CD8-positive, alpha-beta memory T cell (primary cell): ENCODE measurements around the gene AFF4. TPM values are rescaled to one million over a fixed set of nuclear protein-coding genes. Genes with fewer than 3 reads are reported as not detected.

ENCODE experiments used
- CTCF ChIA-PET: fragments of 350-600 bp; sonication (Branson Sonifier 250); formaldehyde crosslinking; loops from one replicate; lab custom pipeline; 2021; ENCODE audit warnings: antibody characterized with exemption; lab: Charles Lee
- POLR2A ChIA-PET: fragments of 350-600 bp; sonication (Branson Sonifier 250); formaldehyde crosslinking; loops from one replicate; lab custom pipeline; 2021; ENCODE audit warnings: antibody characterized with exemption; lab: Charles Lee
- DNase-seq, 5 donors: peaks; one replicate each; pipeline versions ENCODE4 v3.0.0 to v3.0.0-alpha.2; 2020 to 2022; ENCODE audit warnings: mixed read lengths in 1 of 5
- H3K27ac ChIP-seq: one replicate; pipeline ENCODE4 v1.7.0; 2013; ENCODE audit warnings: low read depth, mild to moderate bottlenecking, low read length, moderate library complexity
- H3K27me3 ChIP-seq: 2 replicates; pipeline ENCODE4 v1.7.0; 2013; ENCODE audit warnings: low read length, mild to moderate bottlenecking; ENCODE audit not compliant: insufficient read depth, poor library complexity, severe bottlenecking
- H3K36me3 ChIP-seq: 2 replicates; pipeline ENCODE4 v1.7.0; 2013; ENCODE audit warnings: mild to moderate bottlenecking, low read length, moderate library complexity; ENCODE audit not compliant: insufficient read depth
- H3K4me1 ChIP-seq: 2 replicates; pipeline ENCODE4 v1.7.0; 2013; ENCODE audit warnings: mild to moderate bottlenecking, low read length, moderate library complexity; ENCODE audit not compliant: insufficient read depth
- H3K4me3 ChIP-seq: 2 replicates; pipeline ENCODE4 v1.7.0; 2013; ENCODE audit warnings: mild to moderate bottlenecking, low read length
- H3K9me3 ChIP-seq: 2 replicates; pipeline ENCODE4 v1.7.0; 2013; ENCODE audit warnings: mild to moderate bottlenecking, low read length
- H3K27ac Mint-ChIP-seq, 8 donors: one replicate each; pipeline ENCODE4 v1.8.0; 2020 to 2021; ENCODE audit warnings: mixed read lengths in 8 of 8, mild to moderate bottlenecking in 6 of 8, inconsistent platforms in 3 of 8, moderate library complexity in 3 of 8
- H3K27me3 Mint-ChIP-seq, 2 donors: one replicate each; pipeline ENCODE4 v1.8.0; 2020 to 2021; ENCODE audit warnings: mixed read lengths in 2 of 2, mild to moderate bottlenecking in 1 of 2, moderate library complexity in 1 of 2
- H3K36me3 Mint-ChIP-seq, 3 donors: one replicate each; pipeline ENCODE4 v1.8.0; 2020 to 2021; ENCODE audit warnings: mixed read lengths in 3 of 3, inconsistent platforms in 1 of 3, mild to moderate bottlenecking in 1 of 3
- H3K4me1 Mint-ChIP-seq, 3 donors: one replicate each; pipeline ENCODE4 v1.8.0; 2020 to 2021; ENCODE audit warnings: mixed read lengths in 3 of 3, inconsistent platforms in 1 of 3, mild to moderate bottlenecking in 1 of 3
- H3K4me3 Mint-ChIP-seq, 7 donors: one replicate each; pipeline ENCODE4 v1.8.0; 2020 to 2021; ENCODE audit warnings: mixed read lengths in 7 of 7, mild to moderate bottlenecking in 6 of 7, moderate library complexity in 4 of 7, inconsistent platforms in 2 of 7
- H3K9me3 Mint-ChIP-seq, 5 donors: one replicate each; pipeline ENCODE4 v1.8.0; 2020 to 2022; ENCODE audit warnings: mixed read lengths in 5 of 5, mild to moderate bottlenecking in 3 of 5, moderate library complexity in 2 of 5, inconsistent platforms in 1 of 5
- polyA plus RNA-seq: library from polyadenylated mRNA; unstranded; fragments of 300-500 nt; fragmentation: Illumina TruSeq; gene quantifications from one replicate; pipeline ENCODE4 v1.2.3, GENCODE V29; 2021
- total RNA-seq, 2 experiments: library from RNA; stranded (reverse); gene quantifications; one replicate each; pipeline ENCODE4 v1.2.3, GENCODE V29; 2021

Gene AFF4
- total and polyA plus RNA-seq, 3 experiments from 2014 or later: 17.5 to 28.8 (median 26.3) TPM

GRCh38 chr5:132883261-132883834 lies 80.1 kb downstream of the AFF4 start:
- Mint-ChIP-seq H3K4me3 (no peak overlapping the region), H3K36me3 (peaks cover 3 to 88% (median 13%) of the 10 kb centered on the region in 3 donors), H3K9me3 (no peaks in the 10 kb centered on the region), H3K27me3 (no peaks in the 10 kb centered on the region), H3K4me1 (peaks cover 0 to 4% (median 2%) of the 10 kb centered on the region in 3 donors), H3K27ac (peak overlapping the region; percentile 8 to 81 (median 35))
- Histone ChIP-seq H3K36me3 (peaks cover 39% of the 10 kb centered on the region), H3K4me1 (no peaks in the 10 kb centered on the region), H3K9me3 (no peaks in the 10 kb centered on the region), H3K27me3 (no peaks in the 10 kb centered on the region), H3K27ac (no peak overlapping the region), H3K4me3 (no peak overlapping the region)
- POLR2A ChIA-PET: interaction anchor here (1.2 kb wide), 1 partner anchor 53 kb away, joined by 4 read pairs; the partner anchor contains the start of gene SHROOM1
- DNase-seq: peak in 2 of 5 donors; percentile 22 to 27
- CTCF ChIA-PET: interaction anchor here (0.9 to 1.6 kb wide), 8 partner anchors 8 to 136 kb away, joined by 3 to 11 read pairs (median 4); partner anchors contain the start of genes CCNI2, GDF9, SHROOM1 and UQCRQ

GRCh38 chr5:132877938-132878337 lies 85.5 kb downstream of the AFF4 start:
- H3K4me3 Mint-ChIP-seq: no peak overlapping the region
- Histone ChIP-seq H3K4me3 (no peak overlapping the region), H3K4me1 (no peaks in the 10 kb centered on the region), H3K27ac (no peak overlapping the region), H3K27me3 (no peaks in the 10 kb centered on the region), H3K36me3 (peaks cover 18% of the 10 kb centered on the region), H3K9me3 (no peaks in the 10 kb centered on the region)
- CTCF ChIA-PET: no interaction called here
- no peaks in the 10 kb centered on the region for H3K9me3 Mint-ChIP-seq
- DNase-seq: no peak
- peaks cover 2 to 72% (median 8%) of the 10 kb centered on the region in 3 donors for H3K36me3 Mint-ChIP-seq
- H3K27me3 Mint-ChIP-seq: no peaks in the 10 kb centered on the region
- POLR2A ChIA-PET: no interaction called here
- no peaks in the 10 kb centered on the region for H3K4me1 Mint-ChIP-seq
- H3K27ac Mint-ChIP-seq: peak overlapping the region in 4 of 8 donors; percentile 3 to 86 (median 21)

DNA sequence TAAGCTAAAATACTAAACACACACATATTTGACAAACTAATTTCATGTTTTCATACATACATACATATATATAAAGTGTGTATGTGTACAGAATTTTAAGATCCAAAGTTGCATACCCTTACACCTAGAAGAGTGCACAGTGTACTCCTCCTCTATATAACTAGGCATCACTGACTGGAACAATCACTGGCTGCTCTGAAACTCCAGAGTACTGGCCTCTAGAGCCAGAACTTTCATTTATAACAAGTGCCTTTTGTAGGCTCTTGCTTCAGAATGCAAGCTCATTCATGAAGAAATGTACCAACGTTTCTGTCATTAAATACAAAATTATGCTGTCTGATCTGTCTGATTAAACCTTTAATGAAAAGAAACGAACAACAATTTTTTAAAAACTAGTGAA lies 86.0 kb downstream of the AFF4 start:
- ChIA-PET CTCF (no interaction called here), POLR2A (no interaction called here)
- Mint-ChIP-seq H3K9me3 (no peaks in the 10 kb centered on the region), H3K4me3 (no peak overlapping the region), H3K27ac (peak overlapping the region in 1 of 8 donors; percentile 3), H3K27me3 (no peaks in the 10 kb centered on the region), H3K4me1 (peaks cover 0 to 2% (median 0%) of the 10 kb centered on the region in 3 donors), H3K36me3 (peaks cover 0 to 72% (median 6%) of the 10 kb centered on the region in 3 donors)
- no peaks in the 10 kb centered on the region for H3K9me3 ChIP-seq
- H3K27ac ChIP-seq: no peak overlapping the region
- no peak for DNase-seq
- no peak overlapping the region for H3K4me3 ChIP-seq
- H3K36me3 ChIP-seq: peaks cover 18% of the 10 kb centered on the region
- no peaks in the 10 kb centered on the region for H3K27me3 ChIP-seq
- no peaks in the 10 kb centered on the region for H3K4me1 ChIP-seq

DNA sequence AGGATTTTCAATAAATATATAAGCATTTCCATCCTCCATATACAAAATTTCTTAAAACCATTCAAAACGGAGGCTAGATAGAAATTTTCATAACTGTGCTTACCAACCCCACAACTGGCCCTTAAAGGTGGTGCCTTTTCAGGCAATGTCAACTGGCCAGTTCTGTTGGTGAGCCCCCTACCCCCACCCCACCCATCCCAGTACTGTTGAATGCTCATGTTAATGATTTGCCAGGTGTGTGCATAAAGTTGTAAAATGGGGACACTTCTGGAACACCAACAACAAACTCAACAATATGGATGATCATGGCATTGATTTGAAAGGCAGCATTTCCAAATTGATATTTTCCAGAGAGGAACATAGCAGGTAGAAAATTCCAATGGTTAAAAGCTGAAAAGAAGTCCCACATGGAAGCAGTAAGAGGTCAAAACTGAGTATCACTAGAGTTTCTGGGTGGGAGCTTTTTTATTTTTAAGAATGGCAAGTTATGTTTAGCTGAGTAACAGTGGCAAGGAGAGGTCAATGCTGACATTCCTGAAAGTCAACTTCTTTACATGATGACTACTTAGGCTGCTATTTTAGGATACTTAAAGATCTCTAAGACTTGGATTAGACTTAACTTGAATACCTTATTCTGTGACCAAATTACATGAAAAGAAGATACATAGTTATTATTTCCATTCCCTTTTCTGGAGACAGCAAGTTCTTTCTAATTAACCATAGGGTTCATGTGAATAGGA lies 87.2 kb downstream of the AFF4 start:
- peak overlapping the region in 2 of 8 donors; percentile 6 to 51 for H3K27ac Mint-ChIP-seq
- no peaks in the 10 kb centered on the region for H3K9me3 Mint-ChIP-seq
- DNase-seq: no peak
- Histone ChIP-seq H3K27ac (no peak overlapping the region), H3K36me3 (peaks cover 18% of the 10 kb centered on the region), H3K27me3 (no peaks in the 10 kb centered on the region), H3K4me3 (no peak overlapping the region), H3K9me3 (no peaks in the 10 kb centered on the region), H3K4me1 (no peaks in the 10 kb centered on the region)
- no peaks in the 10 kb centered on the region for H3K27me3 Mint-ChIP-seq
- H3K4me1 Mint-ChIP-seq: peaks cover 0 to 3% (median 0%) of the 10 kb centered on the region in 3 donors
- H3K4me3 Mint-ChIP-seq: no peak overlapping the region
- peaks cover 0 to 69% (median 5%) of the 10 kb centered on the region in 3 donors for H3K36me3 Mint-ChIP-seq
- POLR2A ChIA-PET: no interaction called here
- CTCF ChIA-PET: no interaction called here

DNA sequence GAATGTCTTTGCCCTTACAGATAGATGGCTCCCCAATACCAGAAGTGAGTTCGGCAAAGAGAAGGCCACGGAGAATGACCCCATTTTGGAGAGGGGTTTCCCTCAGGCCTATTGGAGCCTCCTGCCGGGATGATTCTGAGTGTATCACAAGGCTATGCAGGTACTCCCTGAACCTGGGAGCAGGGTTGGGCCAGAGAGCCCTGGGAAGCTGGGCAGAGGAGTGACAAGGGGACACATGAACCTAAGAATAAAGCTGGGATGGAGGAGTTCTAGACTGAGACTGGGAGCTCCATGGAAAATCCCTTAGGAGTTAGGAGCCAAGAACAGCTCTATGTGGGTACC lies 89.5 kb downstream of the AFF4 start:
- CTCF ChIA-PET: interaction anchor here (2.1 kb wide), 1 partner anchor 44 kb away, joined by 7 read pairs; the partner anchor contains the start of gene SHROOM1
- no peaks in the 10 kb centered on the region for H3K27me3 Mint-ChIP-seq

GRCh38 chr5:132873119-132873929 lies 90.1 kb downstream of the AFF4 start, which contains the start of gene LEAP2:
TSS of gene LEAP2 (plus strand) at chr5:132873668. CDS start at chr5:132873695, 27 bp downstream.
- no peak for DNase-seq
- Mint-ChIP-seq H3K4me1 (peaks cover 6 to 10% (median 6%) of the 10 kb centered on the region in 3 donors), H3K9me3 (no peaks in the 10 kb centered on the region), H3K27me3 (no peaks in the 10 kb centered on the region), H3K36me3 (peaks cover 0 to 67% (median 5%) of the 10 kb centered on the region in 3 donors), H3K27ac (peak within 1 kb of the TSS; percentile 8 to 73 (median 55)), H3K4me3 (no peak within 1 kb of the TSS)
- Histone ChIP-seq H3K36me3 (no peaks in the 10 kb centered on the region), H3K27me3 (no peaks in the 10 kb centered on the region), H3K4me3 (no peak within 1 kb of the TSS), H3K9me3 (no peaks in the 10 kb centered on the region), H3K27ac (no peak within 1 kb of the TSS), H3K4me1 (no peaks in the 10 kb centered on the region)
- CTCF ChIA-PET: interaction anchor here (2.1 kb wide), 1 partner anchor 44 kb away, joined by 7 read pairs; the partner anchor contains the start of gene SHROOM1
- POLR2A ChIA-PET: no interaction called here

More for the DNA sequence above, 89.5 kb downstream of the AFF4 start:
- H3K4me1 Mint-ChIP-seq: peaks cover under 1 to 4% (median 4%) of the 10 kb centered on the region in 3 donors
- H3K4me3 ChIP-seq: no peak overlapping the region
- POLR2A ChIA-PET: no interaction called here
- no peaks in the 10 kb centered on the region for H3K36me3 ChIP-seq
- H3K27ac Mint-ChIP-seq: peak overlapping the region in 3 of 8 donors; percentile 10 to 70 (median 42)
- no peaks in the 10 kb centered on the region for H3K9me3 Mint-ChIP-seq
- no peak for DNase-seq
- H3K27me3 ChIP-seq: no peaks in the 10 kb centered on the region
- H3K36me3 Mint-ChIP-seq: peaks cover 0 to 67% (median 6%) of the 10 kb centered on the region in 3 donors
- H3K4me1 ChIP-seq: no peaks in the 10 kb centered on the region
- H3K9me3 ChIP-seq: no peaks in the 10 kb centered on the region
- H3K4me3 Mint-ChIP-seq: no peak overlapping the region
- no peak overlapping the region for H3K27ac ChIP-seq

DNA sequence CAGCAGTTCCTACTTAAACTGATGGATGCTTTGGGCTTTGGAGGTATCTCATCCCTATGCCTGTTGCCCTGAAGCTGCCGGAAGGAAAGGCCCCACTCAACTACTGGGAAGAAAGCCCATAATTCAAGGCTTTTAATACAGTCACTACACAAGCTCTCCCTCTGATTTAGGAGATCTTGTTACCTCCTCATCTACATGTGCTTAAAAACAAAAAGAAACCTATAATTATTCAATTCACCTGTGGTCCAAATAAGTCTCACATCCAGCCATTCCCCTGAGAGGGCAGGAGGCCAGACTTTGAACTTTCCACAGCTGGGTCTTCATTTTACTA lies 90.7 kb downstream of the AFF4 start:
- Mint-ChIP-seq H3K4me3 (no peak overlapping the region), H3K36me3 (peaks cover 0 to 66% (median 3%) of the 10 kb centered on the region in 3 donors), H3K9me3 (no peaks in the 10 kb centered on the region), H3K27me3 (no peaks in the 10 kb centered on the region), H3K4me1 (peaks cover 6 to 14% (median 11%) of the 10 kb centered on the region in 3 donors), H3K27ac (peak overlapping the region in 7 of 8 donors; percentile 3 to 73 (median 17))
- ChIA-PET CTCF (interaction anchor here (2.1 kb wide), 1 partner anchor 43 kb away, joined by 7 read pairs; the partner anchor contains the start of gene SHROOM1), POLR2A (no interaction called here)
- no peaks in the 10 kb centered on the region for H3K27me3 ChIP-seq
- no peak for DNase-seq
- H3K9me3 ChIP-seq: no peaks in the 10 kb centered on the region
- H3K4me3 ChIP-seq: no peak overlapping the region
- peaks cover under 1% of the 10 kb centered on the region for H3K4me1 ChIP-seq
- H3K36me3 ChIP-seq: no peaks in the 10 kb centered on the region
- no peak overlapping the region for H3K27ac ChIP-seq
